Neuron (in vitro differentiated cells): Measurements from ENCODE around the gene SEC63.
A peak's percentile ranks its signal among the peaks of the same experiment; 100 is the strongest.

ENCODE experiments used
- H2AFZ ChIP-seq: one replicate; pipeline ENCODE4 v1.6.1; 2013; ENCODE audit warnings: low read depth, mild to moderate bottlenecking, inconsistent platforms, low read length, moderate library complexity
- H3K27me3 ChIP-seq: one replicate; pipeline ENCODE4 v1.6.1; 2013; ENCODE audit warnings: low read length; ENCODE audit not compliant: insufficient read depth
- H3K36me3 ChIP-seq: one replicate; pipeline ENCODE4 v1.6.1; 2013; ENCODE audit warnings: low read length; ENCODE audit not compliant: insufficient read depth
- H3K4me1 ChIP-seq: one replicate; pipeline ENCODE4 v1.6.1; 2013; ENCODE audit warnings: low read length; ENCODE audit not compliant: insufficient read depth
- H3K4me3 ChIP-seq: 2 replicates; pipeline ENCODE4 v1.5.1; 2013; ENCODE audit warnings: mild to moderate bottlenecking, low read length, moderate library complexity
- H3K9me3 ChIP-seq: one replicate; pipeline ENCODE4 v1.6.1; 2013; ENCODE audit warnings: low read length

SEC63 gene

DNA sequence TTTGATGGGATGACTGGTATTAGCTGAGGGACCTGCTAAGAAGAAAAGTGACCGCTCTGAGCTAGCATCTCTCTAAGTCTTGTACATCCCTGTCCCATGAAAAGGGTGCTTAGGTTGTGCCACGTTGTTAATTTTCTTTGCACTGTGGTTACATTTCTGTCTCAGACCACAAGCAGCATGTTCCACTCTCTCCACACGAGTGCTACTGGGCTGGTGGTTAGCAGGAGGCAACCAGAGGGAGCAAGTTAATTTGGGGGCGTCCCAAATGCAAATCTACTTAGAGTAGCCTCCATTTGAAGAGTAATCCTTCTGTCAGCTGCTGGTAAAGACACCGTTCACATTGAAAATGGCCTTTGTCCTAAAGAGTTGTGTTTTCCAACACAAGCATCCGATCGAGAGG, 130.5 kb downstream of the SEC63 start:
- H3K4me1 ChIP-seq: peaks cover 15% of the 10 kb centered on the region
- H3K27me3 ChIP-seq: peaks cover 7% of the 10 kb centered on the region
- H3K36me3 ChIP-seq: no peaks in the 10 kb centered on the region
- no peak overlapping the region for H2AFZ ChIP-seq
- H3K4me3 ChIP-seq: no peak overlapping the region
- no peaks in the 10 kb centered on the region for H3K9me3 ChIP-seq

DNA sequence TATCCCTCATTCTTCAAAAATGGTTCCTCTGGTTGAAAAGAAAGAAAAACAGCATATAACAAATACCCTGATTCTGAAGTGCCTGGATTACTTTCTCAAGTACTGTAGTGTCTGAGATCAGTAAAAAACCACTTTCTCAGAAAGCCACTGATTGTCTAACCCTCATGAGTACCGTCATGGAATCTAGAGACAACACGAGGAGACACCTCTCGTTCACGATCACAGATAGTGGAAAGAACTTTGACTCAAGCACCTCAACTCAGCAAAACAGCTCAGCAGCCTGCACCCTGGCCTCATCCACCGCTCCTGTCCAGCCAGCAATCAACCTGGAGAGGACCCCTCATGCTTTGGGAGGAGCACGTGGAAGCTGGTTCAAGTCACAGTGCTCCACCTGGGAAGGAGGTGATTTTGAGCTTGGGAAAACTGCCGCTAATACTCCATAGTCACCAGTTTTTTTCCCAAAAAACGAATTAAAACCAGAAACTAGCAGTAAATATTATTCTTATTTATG, 134.9 kb downstream of the SEC63 start:
- H3K27me3 ChIP-seq: peaks cover 20% of the 10 kb centered on the region
- H3K4me3 ChIP-seq: no peak overlapping the region
- H3K4me1 ChIP-seq: peaks cover 34% of the 10 kb centered on the region
- H3K36me3 ChIP-seq: no peaks in the 10 kb centered on the region
- H2AFZ ChIP-seq: no peak overlapping the region
- no peaks in the 10 kb centered on the region for H3K9me3 ChIP-seq

DNA sequence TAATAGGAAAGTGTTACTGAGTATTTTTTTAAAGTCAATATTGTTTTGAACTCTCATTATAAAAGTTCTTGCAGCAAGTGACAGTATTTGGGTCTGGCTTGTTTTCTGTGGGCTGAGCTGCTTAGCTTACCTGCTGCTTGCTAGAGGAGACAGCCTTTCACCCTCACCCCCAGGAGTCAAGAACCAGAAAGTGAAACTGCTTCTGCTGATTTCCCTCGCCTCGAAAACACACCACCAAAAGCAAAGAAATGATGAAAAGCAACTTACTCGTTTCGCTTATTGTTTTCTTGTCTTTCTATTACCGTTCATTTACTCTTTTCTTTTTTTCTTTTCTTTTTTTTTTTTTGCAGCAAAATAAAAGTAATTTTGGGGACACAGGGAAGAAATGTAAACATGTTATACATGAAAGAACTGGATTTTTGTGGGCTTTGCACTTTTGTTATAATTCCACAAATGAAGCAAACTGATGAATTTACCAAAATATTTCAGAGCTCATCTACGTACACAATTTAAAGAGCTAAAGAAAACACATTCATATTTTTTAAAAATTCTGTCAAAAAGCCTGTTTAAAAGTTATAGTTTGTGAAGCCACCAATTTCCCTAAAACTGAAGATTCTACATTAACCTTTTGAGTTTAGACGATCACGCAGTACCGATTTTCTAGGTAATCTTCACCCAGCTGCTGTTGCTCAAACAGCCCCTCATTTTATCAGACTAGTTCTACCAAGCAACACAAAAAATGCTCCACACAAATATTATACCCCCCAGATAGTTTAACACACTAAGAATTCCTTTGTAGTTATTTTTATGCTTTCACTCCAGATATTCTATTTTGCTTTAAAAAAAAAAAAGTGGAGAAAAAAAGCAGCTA, 135.6 kb downstream of the SEC63 start:
- Histone ChIP-seq H3K9me3 (no peaks in the 10 kb centered on the region), H3K4me3 (no peak overlapping the region), H3K36me3 (no peaks in the 10 kb centered on the region), H2AFZ (no peak overlapping the region), H3K27me3 (peaks cover 24% of the 10 kb centered on the region), H3K4me1 (peaks cover 34% of the 10 kb centered on the region)

DNA sequence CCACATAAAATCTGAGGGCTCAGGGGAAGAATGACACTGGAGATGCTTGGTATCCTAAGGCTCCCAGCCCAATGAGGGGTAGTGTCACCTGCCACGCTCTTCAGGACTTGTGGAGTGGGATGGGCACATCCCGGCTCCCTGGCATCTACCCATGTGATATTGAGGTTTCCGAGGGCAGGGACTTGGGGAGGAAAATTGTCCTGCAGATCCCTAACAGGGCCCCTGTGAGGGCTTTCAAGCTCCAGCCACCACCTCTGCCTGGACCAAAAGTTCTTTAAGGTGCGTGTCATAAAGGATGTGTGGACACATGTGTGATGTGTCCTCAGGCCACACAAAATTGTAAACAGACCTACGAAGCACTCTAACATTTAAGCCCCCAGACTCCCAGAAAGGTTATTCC, 136.4 kb downstream of the SEC63 start:
- Histone ChIP-seq H3K4me1 (peaks cover 34% of the 10 kb centered on the region), H2AFZ (no peak overlapping the region), H3K36me3 (no peaks in the 10 kb centered on the region), H3K4me3 (no peak overlapping the region), H3K27me3 (peaks cover 25% of the 10 kb centered on the region), H3K9me3 (no peaks in the 10 kb centered on the region)

- Histone ChIP-seq H3K9me3 (no peaks in the 10 kb centered on the region), H3K4me1 (peaks cover 34% of the 10 kb centered on the region), H3K36me3 (no peaks in the 10 kb centered on the region), H2AFZ (peak overlapping the region; percentile 86), H3K4me3 (peak overlapping the region; percentile 42), H3K27me3 (peaks cover 31% of the 10 kb centered on the region)
These were observed 137.4 kb downstream of the SEC63 start for GRCh38 chr6:107820338-107821261.

GRCh38 chr6:107819964-107820337, 138.1 kb downstream of the SEC63 start:
- peak overlapping the region; percentile 42 for H3K4me3 ChIP-seq
- no peaks in the 10 kb centered on the region for H3K9me3 ChIP-seq
- H3K36me3 ChIP-seq: no peaks in the 10 kb centered on the region
- H3K4me1 ChIP-seq: peaks cover 34% of the 10 kb centered on the region
- peak overlapping the region; percentile 86 for H2AFZ ChIP-seq
- peaks cover 31% of the 10 kb centered on the region for H3K27me3 ChIP-seq

- H3K4me3 ChIP-seq: no peak overlapping the region
- peaks cover 31% of the 10 kb centered on the region for H3K27me3 ChIP-seq
- no peaks in the 10 kb centered on the region for H3K36me3 ChIP-seq
- H3K4me1 ChIP-seq: peaks cover 27% of the 10 kb centered on the region
- H3K9me3 ChIP-seq: no peaks in the 10 kb centered on the region
- H2AFZ ChIP-seq: no peak overlapping the region
These were observed 138.8 kb downstream of the SEC63 start for GRCh38 chr6:107819217-107819616.

- peaks cover 28% of the 10 kb centered on the region for H3K27me3 ChIP-seq
These were observed 139.7 kb downstream of the SEC63 start for GRCh38 chr6:107818272-107818671.

DNA sequence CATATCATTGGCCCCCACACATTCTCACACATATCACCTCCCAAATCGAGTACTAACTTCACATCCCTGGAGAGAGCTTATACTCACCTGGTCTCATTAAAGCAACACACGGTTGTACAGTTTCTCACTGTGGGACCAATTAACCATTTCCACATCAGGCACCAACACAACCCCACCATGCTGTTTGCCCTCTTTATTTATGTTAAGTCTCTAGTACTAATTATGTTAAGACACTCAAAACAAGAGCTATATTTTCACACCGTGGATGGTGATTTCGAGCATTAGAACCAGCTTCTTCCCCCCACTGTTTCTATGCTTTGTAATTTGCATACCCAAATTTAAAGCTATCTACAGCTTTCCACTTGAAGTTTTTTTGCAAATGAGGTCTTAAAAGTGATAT, 140.2 kb downstream of the SEC63 start:
- Histone ChIP-seq H2AFZ (no peak overlapping the region), H3K4me3 (no peak overlapping the region), H3K36me3 (no peaks in the 10 kb centered on the region), H3K9me3 (no peaks in the 10 kb centered on the region), H3K27me3 (peaks cover 24% of the 10 kb centered on the region), H3K4me1 (peaks cover 22% of the 10 kb centered on the region)

More at GRCh38 chr6:107818272-107818671, 139.7 kb downstream of the SEC63 start:
- H2AFZ ChIP-seq: no peak overlapping the region
- no peak overlapping the region for H3K4me3 ChIP-seq
- H3K36me3 ChIP-seq: no peaks in the 10 kb centered on the region
- peaks cover 22% of the 10 kb centered on the region for H3K4me1 ChIP-seq
- no peaks in the 10 kb centered on the region for H3K9me3 ChIP-seq
